Testis (tissue), 2 donors: ENCODE results near the gene NPAS3.
A peak's percentile ranks its signal among the peaks of the same experiment; 100 is the strongest.

Experiments used
- CTCF ChIP-seq, 3 experiments: fragments of 450-650 bp in 2 of 3; fragments of 200-600 bp in 1 of 3; sonication (generic) in 1 of 3; IDR thresholded peaks; one replicate each; pipeline ENCODE4 v1.5.1; 2016 to 2019; ENCODE audit warnings: antibody characterized with exemption in 3 of 3, mild to moderate bottlenecking in 2 of 3, moderate library complexity in 1 of 3
- POLR2A ChIP-seq: fragments of 450-650 bp; IDR thresholded peaks from one replicate; pipeline ENCODE4 v1.6.1; 2017; ENCODE audit warnings: antibody characterized with exemption, mild to moderate bottlenecking, moderate library complexity

- TF ChIP-seq CTCF (IDR thresholded peaks at IDR 0.05) (peak; percentile 27 to 51 (median 35)), POLR2A (no peak)
Measured at GRCh38 chr14:33848706-33849454, 910.2 kb downstream of the NPAS3 start.
